Activated B cell treated with CpG ODN at 0.5 μM for 24 hours (primary cell): ENCODE results near the gene KCNJ4. TPM values are rescaled to one million over a fixed set of nuclear protein-coding genes. Genes with fewer than 3 reads are reported as not detected.
"Not testable (repeated sequence)": the region's sequence is repeated elsewhere in the genome, so short reads cannot be mapped to it uniquely, and the experiment has no call there.

Source experiments
- ATAC-seq: fragments of 200-7000 bp; cut with Tn5 transposase; one replicate; pipeline ENCODE4 v1.10.0; 2021; ENCODE audit warnings: low read depth, mild to moderate bottlenecking, moderate library complexity
- CTCF ChIA-PET: fragments of 350-600 bp; sonication (Branson Sonifier 250); formaldehyde crosslinking; loops from one replicate; lab custom pipeline; 2021; ENCODE audit warnings: antibody characterized with exemption; lab: Charles Lee
- POLR2A ChIA-PET: fragments of 350-600 bp; sonication (Branson Sonifier 250); formaldehyde crosslinking; loops from one replicate; lab custom pipeline; 2021; ENCODE audit warnings: antibody characterized with exemption; lab: Charles Lee
- DNase-seq: peaks from one replicate; pipeline ENCODE4 v3.0.0; 2022
- H3K27ac Mint-ChIP-seq: one replicate; pipeline ENCODE4 v1.8.0; 2020; ENCODE audit warnings: mixed read lengths
- H3K27me3 Mint-ChIP-seq: one replicate; pipeline ENCODE4 v1.8.0; 2021; ENCODE audit warnings: mixed read lengths
- H3K36me3 Mint-ChIP-seq: one replicate; pipeline ENCODE4 v1.8.0; 2021; ENCODE audit warnings: low read depth, mixed read lengths
- H3K4me1 Mint-ChIP-seq: one replicate; pipeline ENCODE4 v1.8.0; 2021; ENCODE audit warnings: mixed read lengths
- H3K4me3 Mint-ChIP-seq: one replicate; pipeline ENCODE4 v1.8.0; 2020; ENCODE audit warnings: mild to moderate bottlenecking, mixed read lengths
- H3K9me3 Mint-ChIP-seq: one replicate; pipeline ENCODE4 v1.8.0; 2020; ENCODE audit warnings: mixed read lengths
- CTCF ChIP-seq: fragments of 200-600 bp; IDR thresholded peaks from one replicate; pipeline ENCODE4 v1.8.0; 2022; ENCODE audit warnings: antibody characterized with exemption, mild to moderate bottlenecking
- intact Hi-C: fragments of 100-400 bp; cut with micrococcal nuclease; formaldehyde crosslinking; loops from one replicate; pipeline ENCODE4 v1.15.1; 2024
- total RNA-seq: library from RNA; stranded (reverse); gene quantifications from 2 replicates; pipeline ENCODE4 v1.2.3, GENCODE V29; 2022

The KCNJ4 gene
- total RNA-seq, 1 donor from 2014 or later: not detected

GRCh38 chr22:38474003-38474607 lies 19.1 kb upstream of the KCNJ4 start:
- intact Hi-C loops: no loop called here
- no peaks in the 10 kb centered on the region for H3K9me3 Mint-ChIP-seq
- H3K4me1 Mint-ChIP-seq: no peaks in the 10 kb centered on the region
- no peak overlapping the region for H3K4me3 Mint-ChIP-seq
- H3K27me3 Mint-ChIP-seq: peaks cover 3% of the 10 kb centered on the region
- TF ChIP-seq CTCF: no peak
- ATAC-seq (no peak), DNase-seq (no peak)
- CTCF ChIA-PET: no interaction called here
- H3K36me3 Mint-ChIP-seq: peaks cover under 1% of the 10 kb centered on the region
- POLR2A ChIA-PET: no interaction called here
- H3K27ac Mint-ChIP-seq: no peak overlapping the region

- intact Hi-C loops: no loop called here
- peaks cover 7% of the 10 kb centered on the region for H3K4me1 Mint-ChIP-seq
- ChIA-PET POLR2A (interaction anchor here (0.7 kb wide), 1 partner anchor 13 kb away, joined by 3 read pairs; no protein-coding TSS in a partner anchor), CTCF (no interaction called here)
- H3K27ac Mint-ChIP-seq: no peak overlapping the region
- DNase-seq (no peak), ATAC-seq (no peak)
- H3K4me3 Mint-ChIP-seq: no peak overlapping the region
- H3K27me3 Mint-ChIP-seq: peaks cover 14% of the 10 kb centered on the region
- H3K36me3 Mint-ChIP-seq: no peaks in the 10 kb centered on the region
- no peaks in the 10 kb centered on the region for H3K9me3 Mint-ChIP-seq
- TF ChIP-seq CTCF: no peak
Measured at GRCh38 chr22:38471237-38471636, 16.2 kb upstream of the KCNJ4 start.

- POLR2A ChIA-PET: interaction anchor here (0.6 to 1.1 kb wide), 4 partner anchors 12 to 1192 kb away, joined by 3 read pairs; no protein-coding TSS in a partner anchor
- H3K27me3 Mint-ChIP-seq: peaks cover 22% of the 10 kb centered on the region
- ATAC-seq, H3K9me3 Mint-ChIP-seq, H3K36me3 Mint-ChIP-seq, CTCF ChIA-PET, intact Hi-C loops, H3K4me1 Mint-ChIP-seq, H3K4me3 Mint-ChIP-seq, DNase-seq, H3K27ac Mint-ChIP-seq: not testable (repeated sequence)
Measured at GRCh38 chr22:38470179-38470578, 15.2 kb upstream of the KCNJ4 start.

GRCh38 chr22:38469306-38469781 lies 14.3 kb upstream of the KCNJ4 start:
- Mint-ChIP-seq H3K4me1 (peaks cover 9% of the 10 kb centered on the region), H3K27me3 (peaks cover 25% of the 10 kb centered on the region), H3K4me3 (no peak overlapping the region), H3K27ac (no peak overlapping the region), H3K36me3 (no peaks in the 10 kb centered on the region), H3K9me3 (no peaks in the 10 kb centered on the region)
- ATAC-seq (no peak), DNase-seq (no peak)
- CTCF ChIA-PET: no interaction called here
- intact Hi-C loops: no loop called here
- no peak for TF ChIP-seq CTCF
- POLR2A ChIA-PET: interaction anchor here (0.6 to 1.1 kb wide), 3 partner anchors 11 to 159 kb away, joined by 3 read pairs; no protein-coding TSS in a partner anchor

GRCh38 chr22:38468443-38469305 lies 13.7 kb upstream of the KCNJ4 start:
- DNase-seq (no peak), ATAC-seq (no peak)
- no peak overlapping the region for H3K27ac Mint-ChIP-seq
- TF ChIP-seq CTCF: no peak
- no peaks in the 10 kb centered on the region for H3K36me3 Mint-ChIP-seq
- intact Hi-C loops: no loop called here
- CTCF ChIA-PET: no interaction called here
- H3K27me3 Mint-ChIP-seq: peaks cover 30% of the 10 kb centered on the region
- peaks cover 9% of the 10 kb centered on the region for H3K4me1 Mint-ChIP-seq
- peak overlapping the region; percentile 72 for H3K4me3 Mint-ChIP-seq
- no peaks in the 10 kb centered on the region for H3K9me3 Mint-ChIP-seq
- POLR2A ChIA-PET: interaction anchor here (1.2 to 1.4 kb wide), 2 partner anchors 12 to 30 kb away, joined by 3 read pairs; no protein-coding TSS in a partner anchor
